Measurements from ENCODE around the gene FBXW8. TPM values are rescaled to one million over a fixed set of nuclear protein-coding genes. Genes with fewer than 3 reads are reported as not detected.

The FBXW8 gene
- total RNA-seq, 1 donor from 2014 or later, result 3.3 TPM

- intact Hi-C loops (cut with DNase I), result loop anchor here (10.0 kb wide), 1 partner anchor 87 kb away; no protein-coding TSS in a partner anchor
- H3K9me3 ChIP-seq, result no peaks in the 10 kb centered on the region
- H3K36me3 ChIP-seq, result peaks cover 32 to 54% of the 10 kb centered on the region in 2 donors
- no peak overlapping the region for H3K4me3 ChIP-seq
- H3K4me1 ChIP-seq, result peaks cover 0 to 5% of the 10 kb centered on the region in 2 donors
- no peak for TF ChIP-seq CTCF (IDR thresholded peaks at IDR 0.05)
- no peaks in the 10 kb centered on the region for H3K27me3 ChIP-seq
- DNase-seq (ENCODE audit: low spot score in 2 of 2), result peak in 1 of 2 donors; percentile 57
- no peak overlapping the region for H3K27ac ChIP-seq
Measured at GRCh38 chr12:117027251-117028086, 116.7 kb downstream of the FBXW8 start.

- DNase-seq (ENCODE audit: low spot score in 2 of 2), result peak in 1 of 2 donors; percentile 49
- TF ChIP-seq CTCF (IDR thresholded peaks at IDR 0.05), result no peak
- no peak overlapping the region for H3K4me3 ChIP-seq
- H3K27me3 ChIP-seq, result peaks cover 3% of the 10 kb centered on the region
- no peak overlapping the region for H3K27ac ChIP-seq
- peaks cover 0 to 5% of the 10 kb centered on the region in 2 donors for H3K4me1 ChIP-seq
- intact Hi-C loops (cut with DNase I), result loop anchor here (10.0 kb wide), 1 partner anchor 87 kb away; no protein-coding TSS in a partner anchor
- peaks cover 32 to 49% of the 10 kb centered on the region in 2 donors for H3K36me3 ChIP-seq
- no peaks in the 10 kb centered on the region for H3K9me3 ChIP-seq
Measured at GRCh38 chr12:117028254-117028653, 117.5 kb downstream of the FBXW8 start.

- no peak for TF ChIP-seq CTCF (IDR thresholded peaks at IDR 0.05)
- DNase-seq (ENCODE audit: low spot score in 2 of 2), result peak in 1 of 2 donors; percentile 25
- H3K27me3 ChIP-seq, result peaks cover 7% of the 10 kb centered on the region
- H3K4me1 ChIP-seq, result peaks cover 0 to 4% of the 10 kb centered on the region in 2 donors
- H3K9me3 ChIP-seq, result no peaks in the 10 kb centered on the region
- peaks cover 22 to 35% of the 10 kb centered on the region in 2 donors for H3K36me3 ChIP-seq
- H3K27ac ChIP-seq, result no peak overlapping the region
- intact Hi-C loops (cut with DNase I), result no loop called here
- no peak overlapping the region for H3K4me3 ChIP-seq
Measured at GRCh38 chr12:117030187-117030900, 119.6 kb downstream of the FBXW8 start.

- H3K4me3 ChIP-seq, result no peak overlapping the region
- peaks cover 7% of the 10 kb centered on the region for H3K27me3 ChIP-seq
- DNase-seq (ENCODE audit: low spot score in 2 of 2), result peak in 1 of 2 donors; percentile 34
- no peaks in the 10 kb centered on the region for H3K4me1 ChIP-seq
- H3K36me3 ChIP-seq, result peaks cover 18 to 27% of the 10 kb centered on the region in 2 donors
- intact Hi-C loops (cut with DNase I), result no loop called here
- no peak for TF ChIP-seq CTCF (IDR thresholded peaks at IDR 0.05)
- H3K9me3 ChIP-seq, result no peaks in the 10 kb centered on the region
- H3K27ac ChIP-seq, result no peak overlapping the region
Measured at GRCh38 chr12:117031843-117032592, 121.3 kb downstream of the FBXW8 start.

Measured in ascending aorta (tissue), 2 donors.